ENCODE measurements around the gene DGUOK.

DNA sequence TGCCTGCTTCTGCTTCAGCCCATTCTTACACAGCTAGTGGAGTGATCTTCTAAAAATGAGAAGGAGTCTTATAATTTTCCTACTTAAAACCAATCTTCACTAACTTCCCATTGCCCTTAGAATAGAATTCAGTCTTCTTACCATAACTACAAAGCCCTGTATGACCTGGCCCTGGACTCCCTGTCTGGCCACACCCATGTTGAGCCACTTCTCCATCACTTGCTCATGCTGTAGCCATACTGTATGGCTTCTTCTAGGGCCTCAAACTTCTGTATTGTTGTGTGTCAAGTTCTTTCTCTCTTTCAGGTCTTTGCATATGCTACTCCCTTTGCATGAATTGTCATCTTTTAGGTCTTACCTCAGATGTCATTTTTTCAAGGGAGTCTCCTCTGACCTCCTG is 11.2 kb downstream of the DGUOK start:
- TF ChIP-seq CTCF (conservative IDR thresholded peaks at IDR 0.05 in 1 of 2, IDR thresholded peaks at IDR 0.05 in 1 of 2; ENCODE audit: low read depth in 1 of 2, low read length in 2 of 2) (no peak), EZH2 (IDR thresholded peaks at IDR 0.05; ENCODE audit: low read length, missing control alignments) (no peak)

Measured in fibroblast of lung (primary cell).